HG03280 (cell line): ENCODE data around the gene C2CD5.
A peak's percentile ranks its signal among the peaks of the same experiment; 100 is the strongest.

Experiments
- ATAC-seq: cut with Tn5 transposase; IDR thresholded peaks from one replicate; pipeline ENCODE4 v1.9.1; 2021; ENCODE audit warnings: mild to moderate bottlenecking, moderate library complexity; ENCODE audit not compliant: unreplicated experiment

Gene C2CD5

DNA sequence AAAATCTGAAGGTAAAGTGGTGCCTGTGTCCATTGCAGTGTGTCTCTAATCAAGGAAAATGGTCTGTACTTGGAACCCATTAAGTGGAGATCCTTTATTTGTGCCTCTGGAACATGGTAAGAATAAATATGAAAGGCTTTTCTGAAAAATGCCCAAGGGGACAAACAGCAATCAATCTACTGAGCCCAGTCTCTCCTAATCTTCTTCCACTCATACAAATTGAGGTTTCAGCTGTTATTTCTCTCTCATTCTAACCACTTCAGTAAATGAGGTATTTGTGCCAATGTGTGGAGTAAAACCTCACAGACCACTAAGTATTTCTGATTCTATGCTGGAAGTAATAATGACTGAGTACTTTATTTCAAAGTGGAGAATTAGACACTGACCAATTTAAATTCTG is 127.5 kb downstream of the C2CD5 start:
- no peak for ATAC-seq

DNA sequence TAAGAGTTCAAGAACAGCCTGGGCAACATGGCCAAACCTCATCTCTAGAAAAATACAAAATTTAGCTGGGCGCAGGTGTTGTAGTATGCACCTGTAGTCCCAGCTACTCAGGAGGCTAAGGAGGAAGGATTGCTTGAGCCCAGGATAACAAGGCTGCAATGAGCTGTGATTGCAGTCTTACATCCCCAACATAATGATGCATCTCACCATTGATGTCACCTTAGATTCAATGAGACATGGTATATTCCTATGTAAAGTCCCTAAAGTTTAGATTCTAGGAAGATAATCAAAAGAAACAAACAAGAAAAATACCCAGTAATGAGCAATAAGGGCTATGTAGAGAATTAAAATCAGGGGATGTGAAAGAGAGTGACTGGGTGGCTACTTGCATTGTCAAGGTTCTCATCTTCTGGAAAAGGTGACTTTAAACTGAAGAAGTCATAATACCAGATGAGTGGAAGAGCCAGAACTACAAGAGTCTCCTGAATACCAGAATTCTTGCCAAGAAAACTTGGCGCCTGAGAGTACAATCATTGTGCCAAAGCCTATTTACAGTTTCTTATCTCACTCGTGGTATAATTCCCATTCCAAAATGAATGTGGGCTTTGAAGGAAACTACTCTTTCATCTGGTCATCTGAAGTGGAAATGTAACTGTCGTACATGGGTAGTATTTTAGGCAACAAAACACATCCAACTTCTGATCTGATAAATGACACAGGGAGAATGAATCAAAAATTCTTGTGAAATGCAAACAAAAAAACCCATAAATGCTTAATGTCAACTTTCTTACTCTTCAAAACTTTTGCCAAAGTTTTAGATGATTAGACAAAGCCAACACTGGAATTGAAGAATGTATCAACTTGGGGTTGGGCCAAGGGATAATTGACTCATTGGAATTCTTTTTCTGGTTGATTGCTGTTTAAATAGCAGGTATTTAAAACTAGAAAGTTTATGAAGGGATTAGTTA is 128.7 kb downstream of the C2CD5 start:
- no peak for ATAC-seq

DNA sequence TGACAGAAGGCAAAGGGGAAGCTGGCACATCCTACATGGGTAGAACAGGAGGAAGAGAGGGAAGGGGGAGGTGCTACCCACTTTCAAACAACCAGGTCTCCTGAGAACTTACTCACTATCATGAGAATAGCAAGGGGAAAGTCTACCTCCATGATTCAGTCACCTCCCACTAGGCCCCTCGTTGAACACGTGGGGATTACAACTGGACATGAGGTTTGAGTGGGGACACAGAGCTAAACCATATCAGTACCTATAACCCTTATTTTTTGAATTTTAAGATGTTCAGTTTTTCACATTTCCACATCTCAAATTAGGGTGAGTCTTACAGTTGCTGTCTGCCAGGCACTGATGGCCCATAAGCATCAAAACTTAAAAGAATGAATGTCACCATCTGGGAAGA is 129.6 kb downstream of the C2CD5 start:
- ATAC-seq: no peak

DNA sequence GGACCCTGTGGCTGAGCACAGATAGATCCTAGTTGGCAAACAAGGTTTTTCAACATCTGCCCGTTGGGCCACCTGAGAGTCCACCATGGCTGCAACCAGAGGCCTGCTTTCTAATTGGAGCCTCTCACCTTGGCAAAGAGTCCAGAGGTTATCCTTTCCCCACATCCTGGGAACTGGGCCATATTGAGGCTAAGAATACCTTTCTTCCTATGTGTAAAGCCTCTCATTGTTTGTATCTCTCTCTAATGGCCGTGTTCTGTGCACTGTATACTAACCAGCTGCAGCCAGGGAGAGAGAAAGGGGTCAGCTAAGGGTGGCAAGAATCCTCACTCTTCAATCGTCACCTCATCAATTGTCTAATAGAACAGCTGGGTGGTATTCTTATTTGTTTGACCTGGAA is 130.8 kb downstream of the C2CD5 start:
- ATAC-seq: no peak

DNA sequence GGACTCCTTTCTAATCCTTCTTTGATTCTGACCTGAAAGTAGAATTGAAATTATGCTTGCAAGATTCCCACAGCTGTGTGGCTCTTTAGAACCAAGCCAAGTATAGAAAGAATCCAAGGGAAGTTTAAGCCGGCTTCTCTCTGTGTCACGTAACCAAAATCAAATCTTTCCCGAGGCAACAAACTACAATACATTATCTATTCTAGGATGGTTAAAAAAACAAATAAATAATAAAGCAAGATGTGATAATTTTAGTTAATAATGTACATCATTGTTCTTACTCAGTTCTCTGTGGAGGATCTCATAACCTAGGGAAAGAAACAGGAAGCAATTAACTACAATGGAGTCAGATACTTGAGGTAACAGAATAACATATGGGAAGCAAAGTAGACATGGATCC is 131.8 kb downstream of the C2CD5 start:
- ATAC-seq: no peak

DNA sequence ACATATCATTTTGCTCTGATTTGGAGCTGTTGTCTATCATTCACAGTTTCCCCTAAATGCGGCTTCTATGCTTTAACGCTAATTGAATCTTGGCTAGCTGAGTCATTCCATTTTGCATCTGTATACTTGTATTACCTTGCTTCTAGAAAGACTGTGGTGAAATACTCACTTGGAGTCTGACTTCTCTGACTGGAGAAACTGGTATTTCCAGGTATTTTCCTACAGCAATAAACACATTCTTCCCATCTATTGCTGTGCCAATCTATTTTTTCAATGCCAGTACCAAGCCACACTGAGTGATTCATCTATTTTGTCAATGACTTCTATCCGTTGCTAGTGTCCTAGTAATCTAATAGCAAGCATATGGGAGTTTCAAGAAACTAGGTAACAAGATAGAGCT is 133.9 kb downstream of the C2CD5 start:
- no peak for ATAC-seq

DNA sequence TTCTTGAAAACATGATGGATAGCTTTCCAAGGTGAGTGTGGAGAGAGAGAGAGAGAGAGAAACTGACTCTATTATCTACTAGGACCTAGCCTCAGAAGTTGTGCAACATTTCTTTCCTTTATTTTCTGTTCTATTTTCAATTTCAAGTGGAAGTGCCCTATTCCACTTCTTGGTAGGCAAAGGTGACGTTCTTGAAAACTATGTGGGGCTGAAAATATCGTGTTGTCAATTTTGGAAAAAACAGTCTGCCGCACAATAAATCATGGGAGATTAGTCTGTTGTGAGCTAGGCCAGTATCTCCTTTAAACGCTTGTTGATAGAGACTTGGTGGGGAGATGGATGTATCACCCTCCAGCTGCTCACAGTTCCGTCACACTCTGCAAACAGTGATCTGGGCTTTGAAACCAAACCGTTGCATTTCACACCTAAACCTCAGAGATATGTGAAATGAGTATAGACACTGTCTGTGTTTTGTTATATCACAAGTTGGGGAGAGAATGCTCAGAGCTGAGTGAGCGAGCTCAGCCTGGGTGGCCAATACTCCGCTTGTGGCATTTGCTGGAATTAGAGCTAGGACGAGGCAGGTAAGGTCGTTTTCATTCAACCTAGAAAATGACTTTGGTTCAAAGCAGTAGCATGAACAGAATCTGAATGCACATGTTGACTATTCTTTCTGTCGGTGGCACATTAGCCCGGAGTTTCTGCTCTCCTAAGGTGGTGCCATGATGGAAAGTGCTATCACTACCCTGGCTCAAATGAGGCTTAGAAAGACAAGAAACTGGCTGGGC is 134.8 kb downstream of the C2CD5 start:
- ATAC-seq: peak; percentile 83

DNA sequence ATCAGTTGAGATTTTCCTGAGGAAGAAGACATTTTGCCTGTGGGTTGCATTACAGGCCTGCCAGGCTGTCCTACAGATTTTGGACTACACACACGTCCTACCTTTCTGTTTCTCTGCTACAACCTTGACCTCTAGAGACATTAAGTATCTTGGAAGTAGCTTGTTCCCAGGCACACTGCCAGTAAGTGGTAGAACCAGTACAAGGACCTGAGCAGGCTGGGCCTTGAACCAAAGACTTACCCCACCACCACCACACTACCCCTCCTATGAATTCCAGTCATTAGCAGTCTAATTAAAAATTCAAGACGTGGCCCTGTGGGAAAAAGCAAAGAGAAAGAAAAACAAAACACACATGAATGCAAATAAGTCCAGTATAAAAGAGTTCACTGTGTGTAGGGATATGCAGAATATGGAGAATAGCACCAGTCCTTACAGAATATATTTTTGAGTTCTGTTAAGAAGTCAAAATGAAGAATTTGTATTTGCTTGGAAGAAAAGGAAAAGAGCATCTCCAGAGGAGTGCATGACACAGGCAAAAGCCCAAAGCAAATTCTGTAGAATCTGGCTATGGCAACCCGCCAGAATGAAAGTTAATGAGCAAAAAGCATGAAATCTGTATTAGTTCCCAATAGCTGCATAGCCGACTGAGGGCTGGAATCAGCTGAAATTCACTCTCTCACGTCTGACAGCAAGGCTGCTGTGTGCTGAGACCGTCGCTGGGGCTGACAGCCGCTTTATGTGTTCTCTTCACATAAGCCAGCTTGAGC is 135.5 kb downstream of the C2CD5 start:
- no peak for ATAC-seq

DNA sequence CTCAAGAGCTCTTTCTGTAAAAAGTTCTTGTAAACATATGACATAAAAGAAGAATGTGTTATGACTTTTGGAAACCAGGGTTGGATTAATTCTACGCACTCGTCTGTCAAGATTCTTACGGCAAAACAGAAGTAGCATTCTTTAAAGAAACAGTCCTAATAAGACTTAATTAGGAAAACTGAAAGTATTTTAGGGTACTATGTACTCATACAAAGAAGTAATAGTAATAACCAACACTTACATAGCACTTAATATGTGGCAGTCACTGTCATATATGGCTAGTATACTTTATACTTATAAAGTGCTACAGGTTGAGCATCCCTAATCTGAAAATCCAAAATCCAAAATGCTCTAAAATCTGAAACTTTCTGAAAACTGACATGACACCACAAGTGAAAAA is 136.9 kb downstream of the C2CD5 start:
- no peak for ATAC-seq

DNA sequence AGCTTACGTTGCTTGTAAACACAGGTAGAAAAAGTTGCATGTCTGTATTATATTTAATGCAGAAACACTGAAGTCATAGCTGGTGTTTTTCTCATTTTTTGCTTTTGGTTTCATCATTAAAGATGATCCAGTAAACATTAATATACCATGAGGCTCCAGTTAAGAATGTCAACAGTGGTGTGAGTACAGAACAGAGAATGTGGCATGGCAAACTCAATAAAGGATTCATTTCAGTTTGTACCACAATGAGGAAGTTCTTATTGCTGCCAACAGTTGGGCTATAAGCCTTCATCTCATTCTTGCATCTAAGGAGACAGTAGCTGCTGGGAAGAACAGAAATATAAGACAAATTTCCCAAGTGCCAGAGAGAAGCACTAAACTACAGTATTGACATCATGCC is 137.7 kb downstream of the C2CD5 start:
- ATAC-seq: no peak

DNA sequence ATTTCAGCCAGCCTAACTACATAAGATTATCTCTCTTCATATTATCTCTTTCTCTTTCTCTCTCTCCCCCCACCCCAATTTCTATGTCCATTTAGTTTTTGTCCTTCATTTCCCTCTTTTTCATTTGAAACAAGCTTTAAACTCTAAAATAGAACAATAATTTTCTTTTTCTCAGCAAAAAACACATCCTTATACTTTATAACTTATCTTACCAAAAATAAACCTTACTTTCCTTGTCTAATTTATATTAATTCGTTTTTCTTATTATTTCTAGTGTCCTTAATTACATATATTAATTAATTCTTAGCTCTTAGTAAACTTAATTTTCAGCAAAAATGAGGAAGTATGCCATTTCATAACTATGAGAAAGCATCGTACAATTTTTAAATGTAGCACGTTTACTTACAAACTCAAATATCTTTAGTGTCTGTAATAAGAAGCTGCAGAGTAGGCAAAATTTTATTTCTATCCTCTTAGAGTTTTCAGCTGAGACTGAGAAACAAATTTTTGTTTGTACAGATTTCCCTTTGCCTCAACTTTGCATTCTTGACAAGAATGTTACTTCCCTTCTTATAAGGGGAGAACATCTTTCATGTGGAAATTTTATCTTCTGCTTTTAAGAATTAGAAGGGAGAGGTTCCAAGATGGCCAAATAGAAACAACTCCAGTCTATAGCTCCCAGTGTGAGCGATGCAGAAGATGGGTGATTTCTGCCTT is 144.7 kb downstream of the C2CD5 start:
- no peak for ATAC-seq
